Peyer's patch (tissue), 4 donors: ENCODE results near the gene SUGCT.

Experiments used
- POLR2A ChIP-seq, 2 donors: fragments of 450-650 bp; IDR thresholded peaks; one replicate each; pipeline ENCODE4 v1.5.1; 2017; ENCODE audit warnings: antibody characterized with exemption in 2 of 2, mild to moderate bottlenecking in 2 of 2, moderate library complexity in 2 of 2
- TF ChIP-seq, protein P1 (sequence below), 6 experiments: fragments of 450-650 bp in 4 of 6; fragments of 200-600 bp in 2 of 6; sonication (generic) in 1 of 6; IDR thresholded peaks; one replicate each; pipeline ENCODE4 v1.5.1; 2017 to 2019; ENCODE audit warnings: antibody characterized with exemption in 6 of 6, mild to moderate bottlenecking in 3 of 6, moderate library complexity in 1 of 6

DNA sequence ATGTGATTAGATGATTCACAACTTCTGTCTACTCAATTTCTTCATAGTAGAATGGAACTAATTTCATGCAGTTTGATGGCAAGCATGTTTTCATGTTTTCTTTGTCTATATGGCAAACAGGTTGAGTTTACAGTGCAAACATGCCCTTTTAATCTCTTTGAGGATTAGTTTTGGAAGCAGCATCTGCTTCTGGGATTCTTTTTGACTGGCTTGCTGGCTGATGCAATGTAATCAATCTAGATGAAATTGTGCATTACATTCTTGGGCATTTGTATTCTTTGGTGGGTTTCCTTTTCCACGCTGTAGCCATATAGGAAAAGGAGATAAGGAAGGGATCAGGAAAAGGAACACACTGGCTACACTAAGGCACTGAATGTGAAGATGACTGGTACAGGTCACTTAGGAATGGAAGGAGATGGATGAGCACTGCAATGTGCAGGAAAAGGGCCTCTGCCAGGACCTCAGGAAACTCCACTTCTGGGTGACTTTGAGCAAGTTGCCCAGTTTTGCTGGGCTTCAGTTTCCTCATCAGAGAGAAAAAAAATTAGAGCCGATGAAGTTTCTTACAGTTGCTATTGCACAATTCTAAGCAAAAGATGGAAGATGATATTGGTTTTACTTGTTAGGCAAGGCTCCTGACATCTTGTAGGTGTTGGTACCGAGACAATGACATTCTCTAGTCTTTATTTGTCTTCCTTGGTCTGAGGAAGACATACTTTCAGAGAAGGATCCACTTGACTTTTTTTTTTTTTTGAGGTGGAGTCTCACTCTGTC is 269.1 kb downstream of the SUGCT start:
- TF ChIP-seq, protein P1, sequence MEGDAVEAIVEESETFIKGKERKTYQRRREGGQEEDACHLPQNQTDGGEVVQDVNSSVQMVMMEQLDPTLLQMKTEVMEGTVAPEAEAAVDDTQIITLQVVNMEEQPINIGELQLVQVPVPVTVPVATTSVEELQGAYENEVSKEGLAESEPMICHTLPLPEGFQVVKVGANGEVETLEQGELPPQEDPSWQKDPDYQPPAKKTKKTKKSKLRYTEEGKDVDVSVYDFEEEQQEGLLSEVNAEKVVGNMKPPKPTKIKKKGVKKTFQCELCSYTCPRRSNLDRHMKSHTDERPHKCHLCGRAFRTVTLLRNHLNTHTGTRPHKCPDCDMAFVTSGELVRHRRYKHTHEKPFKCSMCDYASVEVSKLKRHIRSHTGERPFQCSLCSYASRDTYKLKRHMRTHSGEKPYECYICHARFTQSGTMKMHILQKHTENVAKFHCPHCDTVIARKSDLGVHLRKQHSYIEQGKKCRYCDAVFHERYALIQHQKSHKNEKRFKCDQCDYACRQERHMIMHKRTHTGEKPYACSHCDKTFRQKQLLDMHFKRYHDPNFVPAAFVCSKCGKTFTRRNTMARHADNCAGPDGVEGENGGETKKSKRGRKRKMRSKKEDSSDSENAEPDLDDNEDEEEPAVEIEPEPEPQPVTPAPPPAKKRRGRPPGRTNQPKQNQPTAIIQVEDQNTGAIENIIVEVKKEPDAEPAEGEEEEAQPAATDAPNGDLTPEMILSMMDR (IDR thresholded peaks at IDR 0.05) = no peak
- no peak for TF ChIP-seq POLR2A (IDR thresholded peaks at IDR 0.05)
